Type B pancreatic cell (in vitro differentiated cells): Measurements from ENCODE around the gene GLRX2. TPM values are rescaled to one million over a fixed set of nuclear protein-coding genes. Genes with fewer than 3 reads are reported as not detected.

Experiments
- DNase-seq: peaks from one replicate; pipeline ENCODE4 v3.0.0; 2021; ENCODE audit warnings: mixed read lengths; ENCODE audit not compliant: unreplicated experiment; ENCODE audit errors: extremely low spot score
- H3K27ac Mint-ChIP-seq: 2 replicates; pipeline ENCODE4 v1.8.0; 2021; ENCODE audit warnings: mild to moderate bottlenecking, mixed read lengths
- H3K27me3 Mint-ChIP-seq: 2 replicates; pipeline ENCODE4 v1.8.0; 2021; ENCODE audit warnings: mixed read lengths
- H3K36me3 Mint-ChIP-seq: 2 replicates; pipeline ENCODE4 v1.8.0; 2021; ENCODE audit warnings: mixed read lengths
- H3K4me1 Mint-ChIP-seq: one replicate; pipeline ENCODE4 v1.8.0; 2021; ENCODE audit warnings: mixed read lengths; ENCODE audit not compliant: unreplicated experiment
- H3K4me3 Mint-ChIP-seq: 2 replicates; pipeline ENCODE4 v1.8.0; 2021; ENCODE audit warnings: mild to moderate bottlenecking, mixed read lengths
- H3K9me3 Mint-ChIP-seq: 2 replicates; pipeline ENCODE4 v1.8.0; 2021; ENCODE audit warnings: mixed read lengths
- CTCF ChIP-seq: fragments of 200-600 bp; sonication (generic); conservative IDR thresholded peaks from 2 replicates; pipeline ENCODE4 v1.5.0; 2021; ENCODE audit warnings: antibody characterized with exemption, mild to moderate bottlenecking
- total RNA-seq: library from RNA; stranded (reverse); gene quantifications from 2 replicates; pipeline ENCODE4 v1.2.1, GENCODE V29; 2021; ENCODE audit warnings: low replicate concordance

The GLRX2 gene
- total RNA-seq, 1 donor from 2014 or later: 18.9 TPM

- Mint-ChIP-seq H3K4me1 (peaks cover 24% of the 10 kb centered on the region), H3K9me3 (no peaks in the 10 kb centered on the region), H3K4me3 (no peak overlapping the region), H3K36me3 (peaks cover 5% of the 10 kb centered on the region), H3K27me3 (no peaks in the 10 kb centered on the region), H3K27ac (no peak overlapping the region)
- no peak for DNase-seq
- no peak for TF ChIP-seq CTCF
These were observed 42.3 kb downstream of the GLRX2 start for GRCh38 chr1:193062698-193063463.

GRCh38 chr1:193060938-193061337 lies 44.3 kb downstream of the GLRX2 start:
- H3K36me3 Mint-ChIP-seq: peaks cover 5% of the 10 kb centered on the region
- no peak for TF ChIP-seq CTCF
- peak overlapping the region; percentile 37 for H3K27ac Mint-ChIP-seq
- H3K27me3 Mint-ChIP-seq: no peaks in the 10 kb centered on the region
- peaks cover 24% of the 10 kb centered on the region for H3K4me1 Mint-ChIP-seq
- DNase-seq: no peak
- H3K4me3 Mint-ChIP-seq: peak overlapping the region; percentile 98
- no peaks in the 10 kb centered on the region for H3K9me3 Mint-ChIP-seq

- Mint-ChIP-seq H3K27ac (peak overlapping the region; percentile 98), H3K4me3 (peak overlapping the region; percentile 98), H3K27me3 (no peaks in the 10 kb centered on the region), H3K36me3 (peaks cover 5% of the 10 kb centered on the region), H3K9me3 (no peaks in the 10 kb centered on the region), H3K4me1 (peaks cover 21% of the 10 kb centered on the region)
- TF ChIP-seq CTCF: no peak
- no peak for DNase-seq
These were observed 44.8 kb downstream of the GLRX2 start for GRCh38 chr1:193060406-193060805.

GRCh38 chr1:193060115-193060403 lies 45.2 kb downstream of the GLRX2 start:
- TF ChIP-seq CTCF: no peak
- H3K9me3 Mint-ChIP-seq: no peaks in the 10 kb centered on the region
- peaks cover 21% of the 10 kb centered on the region for H3K4me1 Mint-ChIP-seq

GRCh38 chr1:193059282-193060114 lies 45.7 kb downstream of the GLRX2 start, which contains the start of the genes RO60 and UCHL5:
Gene RO60, plus strand, starts transcription at chr1:193059612. Its CDS starts 9,443 bp downstream, at chr1:193069055.
Gene UCHL5, minus strand, starts transcription at chr1:193059360. Its CDS starts 100 bp downstream, at chr1:193059260.
- Mint-ChIP-seq H3K27me3 (no peaks in the 10 kb centered on the region), H3K27ac (peak within 1 kb of the TSS; percentile 98), H3K36me3 (peaks cover 5% of the 10 kb centered on the region), H3K4me1 (peaks cover 21% of the 10 kb centered on the region), H3K9me3 (no peaks in the 10 kb centered on the region), H3K4me3 (peak within 1 kb of the TSS; percentile 98)
- no peak for TF ChIP-seq CTCF
- peak; percentile 95 for DNase-seq

More at GRCh38 chr1:193060115-193060403, 45.2 kb downstream of the GLRX2 start:
- Mint-ChIP-seq H3K27me3 (no peaks in the 10 kb centered on the region), H3K27ac (peak overlapping the region; percentile 98), H3K4me3 (peak overlapping the region; percentile 98), H3K36me3 (peaks cover 5% of the 10 kb centered on the region)
- no peak for DNase-seq
